GM18519 (cell line): Measurements from ENCODE around the gene ETV6.
A peak's percentile ranks its signal among the peaks of the same experiment; 100 is the strongest.

Source experiments
- ATAC-seq: cut with Tn5 transposase; IDR thresholded peaks from one replicate; pipeline ENCODE4 v1.9.1; 2021; ENCODE audit warnings: mild to moderate bottlenecking, moderate library complexity; ENCODE audit not compliant: unreplicated experiment, low FRiP score

Gene ETV6

GRCh38 chr12:11815397-11815796, 165.9 kb downstream of the ETV6 start:
- ATAC-seq, result no peak

GRCh38 chr12:11819643-11820042, 170.2 kb downstream of the ETV6 start:
- no peak for ATAC-seq

GRCh38 chr12:11820476-11820875, 171.0 kb downstream of the ETV6 start:
- no peak for ATAC-seq

DNA sequence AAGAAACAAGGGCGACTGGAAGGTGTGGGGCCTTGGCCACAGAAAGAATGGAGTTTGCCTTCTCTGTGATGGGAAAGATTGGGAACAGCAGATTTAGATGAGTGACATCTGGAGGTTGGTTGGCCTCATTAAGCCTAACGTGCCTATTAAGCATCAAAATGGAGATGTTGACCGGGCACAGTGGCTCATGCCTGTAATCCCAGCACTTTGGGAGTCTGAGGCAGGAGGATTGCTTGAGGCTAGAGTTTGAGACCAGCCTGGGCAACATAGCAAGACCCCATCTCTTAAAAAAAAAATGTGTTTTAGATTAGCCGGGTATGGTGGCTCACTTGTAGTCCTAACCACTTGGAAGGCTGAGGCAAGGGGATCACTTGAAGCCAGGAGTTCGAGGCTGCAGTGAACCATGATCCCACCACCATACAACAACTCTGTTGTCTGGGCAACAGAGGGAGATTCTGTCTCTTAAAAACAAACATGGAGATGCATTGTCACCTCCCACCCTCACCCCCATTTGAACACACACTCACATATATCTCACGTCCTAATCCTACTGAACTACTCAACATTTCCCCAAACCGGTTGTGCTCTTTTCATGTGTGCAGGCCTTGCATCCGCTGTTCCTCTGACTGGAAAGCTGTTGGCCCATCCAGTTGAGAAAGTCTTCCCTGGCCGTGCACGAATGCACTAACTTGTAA, 172.1 kb downstream of the ETV6 start:
- ATAC-seq, result no peak

DNA sequence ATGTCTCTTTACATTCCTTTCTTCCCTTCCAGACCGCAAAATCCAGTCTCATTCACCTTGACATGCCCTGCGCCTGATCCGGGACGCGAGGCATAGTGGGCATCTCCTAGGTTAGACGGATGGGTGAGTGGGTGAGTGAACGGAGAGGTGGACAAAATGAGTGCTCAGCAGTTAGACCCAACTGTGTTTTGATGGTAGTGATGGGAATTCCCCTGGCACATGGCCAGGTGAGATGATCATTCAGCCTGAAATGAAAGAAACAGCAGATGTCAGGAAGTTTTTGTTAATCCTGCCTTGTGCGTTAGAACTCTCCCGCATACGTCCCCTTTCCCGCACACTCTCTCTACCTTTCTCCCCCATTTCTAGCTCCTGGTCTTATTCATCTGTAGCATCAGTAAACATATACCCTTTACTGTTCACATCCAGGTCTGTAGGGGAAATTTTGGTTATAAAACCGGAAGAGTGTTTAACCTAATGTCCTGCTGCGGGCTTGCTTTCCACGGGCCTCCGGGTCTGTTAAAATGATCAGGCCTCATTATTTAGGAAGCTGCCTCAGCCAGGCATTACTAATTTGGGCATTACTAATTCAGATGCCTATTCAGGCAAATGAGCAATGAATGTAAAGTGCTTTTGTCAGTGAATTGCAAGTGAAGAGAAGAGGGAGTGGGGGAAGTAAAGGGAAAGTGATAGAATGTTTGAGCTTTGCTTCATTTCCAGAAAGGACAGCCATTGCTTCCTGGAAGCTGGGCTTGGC, 172.8 kb downstream of the ETV6 start:
- ATAC-seq, result no peak

DNA sequence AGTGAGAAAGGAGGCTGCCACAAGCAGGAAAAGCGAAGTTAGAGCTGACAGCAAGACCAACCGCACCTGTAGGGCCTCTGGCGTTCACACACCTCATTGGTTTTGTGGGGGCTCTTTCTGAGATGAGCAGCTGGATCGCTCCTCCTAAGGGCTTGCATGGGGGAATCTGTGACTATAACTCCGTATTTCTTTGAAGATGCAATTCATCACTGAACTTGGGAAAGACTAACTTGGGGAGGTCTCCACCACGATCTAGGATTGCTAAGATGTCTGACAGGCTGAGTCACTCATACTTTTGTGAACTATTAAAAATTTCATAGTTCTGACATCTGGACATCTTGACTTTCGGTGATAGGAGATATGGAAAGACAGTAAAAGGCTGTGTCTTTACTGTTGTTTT, 173.6 kb downstream of the ETV6 start:
- no peak for ATAC-seq

DNA sequence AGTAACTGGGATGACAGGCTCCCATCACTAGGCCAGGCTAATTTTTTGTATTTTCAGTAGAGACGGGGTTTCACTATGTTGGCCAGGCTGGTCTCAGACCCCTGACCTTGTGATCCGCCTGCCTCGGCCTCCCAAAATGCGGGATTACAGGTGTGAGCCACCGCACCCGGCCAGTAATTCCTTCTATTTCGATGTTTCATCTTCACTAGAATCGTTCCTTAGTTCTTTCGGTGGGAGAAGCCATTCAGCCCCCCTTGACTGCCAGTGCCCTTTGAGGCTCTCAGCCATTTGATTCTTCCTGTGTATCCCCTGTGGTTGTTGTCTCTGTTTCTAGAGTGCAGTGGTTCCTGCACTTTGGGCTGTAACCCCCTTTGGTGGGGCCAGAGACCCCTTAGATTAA, 174.1 kb downstream of the ETV6 start:
- no peak for ATAC-seq

- no peak for ATAC-seq
Observed at GRCh38 chr12:11824069-11824468, 174.6 kb downstream of the ETV6 start.

- no peak for ATAC-seq
Observed at GRCh38 chr12:11824736-11825135, 175.3 kb downstream of the ETV6 start.

GRCh38 chr12:11825278-11825677, 175.8 kb downstream of the ETV6 start:
- ATAC-seq, result no peak

DNA sequence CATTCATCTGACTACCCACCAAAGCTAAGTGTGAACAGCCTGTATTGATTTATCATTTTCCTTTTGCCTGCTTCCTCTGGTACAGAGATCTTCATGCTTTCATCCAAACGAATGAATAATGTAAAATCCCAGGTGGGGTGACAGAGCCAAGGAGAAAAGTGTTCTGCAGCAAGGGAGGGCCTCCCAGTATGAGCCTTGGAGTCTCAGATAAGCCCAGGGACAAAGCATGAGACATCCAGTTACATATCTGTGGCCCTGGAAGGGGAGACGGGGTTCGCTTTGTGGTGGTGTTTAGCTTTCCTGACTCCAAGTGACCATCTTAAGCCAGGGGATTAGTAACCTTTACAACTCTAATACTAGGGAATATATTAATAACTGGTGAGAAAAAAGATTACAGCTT, 177.1 kb downstream of the ETV6 start:
- no peak for ATAC-seq

GRCh38 chr12:11827091-11828061, 177.9 kb downstream of the ETV6 start:
- ATAC-seq, result no peak

DNA sequence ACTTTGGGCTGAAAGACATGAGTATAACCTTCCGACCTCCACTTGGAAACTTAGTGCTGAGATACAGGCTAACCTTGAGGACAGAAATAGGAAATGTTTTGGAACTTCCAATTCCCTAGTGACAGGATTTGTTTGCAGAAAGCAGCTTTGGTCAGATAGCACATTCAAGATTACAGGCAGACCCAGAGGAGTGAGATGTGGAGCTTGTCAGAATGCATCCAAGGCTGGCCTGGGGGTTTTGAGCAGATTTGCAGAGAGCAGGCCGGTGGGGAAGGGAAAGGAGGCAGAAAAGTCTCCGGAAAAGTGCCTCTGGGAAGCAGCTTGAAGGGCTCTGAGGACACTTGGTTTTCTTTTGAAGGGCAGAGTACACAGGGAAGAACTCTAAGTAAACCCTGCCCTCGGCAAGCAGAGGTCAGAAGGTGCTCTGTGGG, 180.3 kb downstream of the ETV6 start:
- ATAC-seq, result no peak

GRCh38 chr12:11830307-11830801, 180.9 kb downstream of the ETV6 start:
- ATAC-seq, result no peak

DNA sequence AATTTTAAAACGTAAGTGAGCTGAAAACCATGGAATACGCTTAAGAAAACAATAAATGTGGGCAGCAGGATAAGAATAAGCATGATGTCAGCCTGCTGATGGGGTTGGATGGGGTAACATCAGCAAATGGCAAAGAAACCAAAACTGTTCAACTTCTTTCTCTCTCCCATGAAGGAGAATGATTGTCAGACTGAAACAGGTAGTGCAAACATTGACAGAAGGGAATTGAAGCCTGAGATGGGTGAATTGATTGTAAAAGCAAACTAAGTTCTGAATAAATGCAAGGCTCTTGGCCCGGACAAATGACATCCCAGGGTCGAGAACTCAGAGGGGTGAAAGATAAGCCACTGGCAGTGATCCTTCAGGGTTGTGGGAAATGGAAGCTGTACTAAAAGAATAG, 182.6 kb downstream of the ETV6 start:
- ATAC-seq, result no peak

GRCh38 chr12:11833174-11833895, 183.9 kb downstream of the ETV6 start:
- no peak for ATAC-seq

- no peak for ATAC-seq
Observed at GRCh38 chr12:11834104-11834812, 184.8 kb downstream of the ETV6 start.

GRCh38 chr12:11834931-11835330, 185.5 kb downstream of the ETV6 start:
- ATAC-seq, result no peak

DNA sequence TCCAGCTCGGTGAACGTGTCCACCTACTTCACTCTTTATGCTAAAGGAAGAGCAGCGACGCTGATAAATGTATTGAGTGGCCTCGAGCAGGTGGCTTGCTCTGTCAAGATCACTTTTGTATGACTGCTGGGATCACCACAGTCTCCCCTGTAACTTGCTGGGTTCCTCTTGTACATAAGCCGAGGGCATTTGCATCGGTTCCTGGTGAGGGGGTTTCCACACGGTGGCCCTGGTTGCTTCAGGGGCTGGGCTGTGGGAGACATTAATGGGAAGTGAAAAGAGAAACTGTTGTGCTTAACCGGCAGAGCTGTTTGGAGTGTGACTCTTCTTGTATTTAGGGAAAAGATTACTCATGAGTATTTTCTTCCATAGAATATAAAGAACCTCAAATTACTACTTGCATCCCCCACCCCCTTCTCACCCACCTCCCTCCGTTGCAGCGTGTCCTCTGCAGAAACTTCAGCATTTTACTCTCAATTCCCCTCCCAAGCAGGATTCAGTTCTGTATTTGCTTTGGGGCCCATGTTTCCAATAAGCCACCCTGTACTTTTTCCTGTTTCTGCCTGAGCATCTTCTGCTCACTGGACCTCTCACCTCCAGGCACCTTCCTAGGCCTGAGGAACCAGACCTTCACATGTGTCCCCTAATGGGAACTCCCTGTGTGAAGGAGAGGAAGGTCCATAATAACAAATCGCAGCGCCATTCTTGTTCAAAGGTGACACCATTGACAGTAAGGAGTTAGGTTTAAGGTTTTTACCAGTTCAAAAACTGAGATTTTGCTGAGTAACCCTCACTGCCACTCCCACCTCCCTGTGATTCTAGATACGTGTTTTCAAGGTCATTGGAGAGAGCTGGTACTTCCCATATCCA, 187.0 kb downstream of the ETV6 start:
- peak; percentile 78 for ATAC-seq
